ENCODE results near the gene C2CD4D. TPM values are rescaled to one million over a fixed set of nuclear protein-coding genes. Genes with fewer than 3 reads are reported as not detected.

Gene C2CD4D
- total RNA-seq, 1 experiment from 2014 or later: 1.2 TPM

- CTCF ChIA-PET: interaction anchor here (0.6 kb wide), 1 partner anchor 568 kb away, joined by 4 read pairs; no protein-coding TSS in a partner anchor
- DNase-seq (ENCODE audit: low read depth, low spot score): no peak
- H3K4me3 ChIP-seq (ENCODE audit: low read depth in 2 of 2, low read length in 2 of 2): no peak overlapping the region
- no peak for ATAC-seq
- POLR2A ChIA-PET: no interaction called here
- in situ Hi-C loops (cut with HindIII; ENCODE audit: low pct_unique_long_range_greater_than_20kb, low sequenced_read_pairs): no loop called here
- no peaks in the 10 kb centered on the region for H3K27me3 ChIP-seq (ENCODE audit: control insufficient read depth, insufficient read depth, low read length)
- intact Hi-C loops (cut with micrococcal nuclease; ENCODE audit: unreplicated experiment): no loop called here
- no TSS peak for BruUV-seq (replicated peaks)
- H3K27ac ChIP-seq (ENCODE audit: low read length): no peak overlapping the region
- no peaks in the 10 kb centered on the region for H3K4me1 ChIP-seq (ENCODE audit: control insufficient read depth, insufficient read depth, low read length)
- no peaks in the 10 kb centered on the region for H3K36me3 ChIP-seq (ENCODE audit: control insufficient read depth, insufficient read depth, low read length)
- no peaks in the 10 kb centered on the region for H3K9me3 ChIP-seq (ENCODE audit: control insufficient read depth, insufficient read depth, low read depth, low read length)
- TF ChIP-seq TCF7L2 (IDR thresholded peaks at IDR 0.05; ENCODE audit: low read depth, low read length) (no peak), CTCF (IDR thresholded peaks at IDR 0.05) (no peak), SIN3A (IDR thresholded peaks at IDR 0.05; ENCODE audit: borderline replicate concordance, insufficient read depth, low read depth, low read length) (no peak), POLR2AphosphoS5 (IDR thresholded peaks at IDR 0.05; ENCODE audit: low read depth, low read length) (no peak), REST (IDR thresholded peaks at IDR 0.05; ENCODE audit: insufficient read depth in 1 of 2, low read depth in 2 of 2, low read length in 1 of 2) (no peak)
These were observed 28.9 kb upstream of the C2CD4D start for GRCh38 chr1:151868486-151868885.

GRCh38 chr1:151867765-151868411, 28.3 kb upstream of the C2CD4D start:
- ChIA-PET POLR2A (no interaction called here), CTCF (interaction anchor here (0.6 kb wide), 1 partner anchor 567 kb away, joined by 4 read pairs; no protein-coding TSS in a partner anchor)
- Histone ChIP-seq H3K4me1 (ENCODE audit: control insufficient read depth, insufficient read depth, low read length) (no peaks in the 10 kb centered on the region), H3K36me3 (ENCODE audit: control insufficient read depth, insufficient read depth, low read length) (no peaks in the 10 kb centered on the region), H3K27me3 (ENCODE audit: control insufficient read depth, insufficient read depth, low read length) (no peaks in the 10 kb centered on the region), H3K27ac (ENCODE audit: low read length) (no peak overlapping the region), H3K4me3 (ENCODE audit: low read depth in 2 of 2, low read length in 2 of 2) (no peak overlapping the region), H3K9me3 (ENCODE audit: control insufficient read depth, insufficient read depth, low read depth, low read length) (no peaks in the 10 kb centered on the region)
- TF ChIP-seq SIN3A (IDR thresholded peaks at IDR 0.05; ENCODE audit: borderline replicate concordance, insufficient read depth, low read depth, low read length): no peak
- no peak for TF ChIP-seq TCF7L2 (IDR thresholded peaks at IDR 0.05; ENCODE audit: low read depth, low read length)
- TF ChIP-seq REST (IDR thresholded peaks at IDR 0.05; ENCODE audit: insufficient read depth in 1 of 2, low read depth in 2 of 2, low read length in 1 of 2): no peak
- TF ChIP-seq POLR2AphosphoS5 (IDR thresholded peaks at IDR 0.05; ENCODE audit: low read depth, low read length): no peak
- no peak for TF ChIP-seq CTCF (IDR thresholded peaks at IDR 0.05)
- DNase-seq (ENCODE audit: low read depth, low spot score) (no peak), ATAC-seq (no peak)
- BruUV-seq (replicated peaks): no TSS peak
- in situ Hi-C loops (cut with HindIII; ENCODE audit: low pct_unique_long_range_greater_than_20kb, low sequenced_read_pairs) (no loop called here), intact Hi-C loops (cut with micrococcal nuclease; ENCODE audit: unreplicated experiment) (no loop called here)

Data from Panc1 (cell line).